ENCODE measurements around the gene PAK3.

The PAK3 gene

GRCh38 chrX:111119341-111119740, 23.4 kb downstream of the PAK3 start:
- Histone ChIP-seq H3K9me3 (ENCODE audit: insufficient read depth, low read length) (no peaks in the 10 kb centered on the region), H3K4me3 (ENCODE audit: low read length) (no peak overlapping the region), H4K20me1 (ENCODE audit: insufficient read depth, low read length) (no peaks in the 10 kb centered on the region), H3K36me3 (replicated peaks; ENCODE audit: low read depth, low read length) (no peaks in the 10 kb centered on the region), H3K4me1 (ENCODE audit: low read length) (peaks cover 20% of the 10 kb centered on the region), H3K4me2 (ENCODE audit: low read length) (no peak overlapping the region), H3K79me2 (ENCODE audit: low read length) (no peaks in the 10 kb centered on the region), H3K27ac (ENCODE audit: low read length) (no peak overlapping the region), H3K27me3 (ENCODE audit: low read depth, low read length) (no peaks in the 10 kb centered on the region), H3K9ac (ENCODE audit: low read length) (no peak overlapping the region), H2AFZ (ENCODE audit: low read depth, low read length) (no peak overlapping the region)
- TF ChIP-seq CTCF (IDR thresholded peaks at IDR 0.05; ENCODE audit: low read depth, low read length) (no peak), EZH2phosphoT487 (IDR thresholded peaks at IDR 0.05; ENCODE audit: low read depth) (no peak)

DNA sequence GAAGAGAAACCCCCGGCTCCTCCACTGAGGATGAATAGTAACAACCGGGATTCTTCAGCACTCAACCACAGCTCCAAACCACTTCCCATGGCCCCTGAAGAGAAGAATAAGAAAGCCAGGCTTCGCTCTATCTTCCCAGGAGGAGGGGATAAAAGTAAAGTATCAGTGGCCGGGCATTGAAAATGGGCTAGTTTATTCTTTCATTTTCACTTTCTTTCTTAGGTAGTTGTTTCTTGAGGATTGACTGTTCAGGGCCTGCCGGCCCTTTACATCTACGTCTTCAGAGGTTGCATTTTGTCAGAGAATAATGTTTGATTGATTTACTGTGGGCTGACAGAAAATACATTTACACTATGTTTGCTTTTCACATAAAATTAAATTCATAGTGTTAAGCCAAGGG, 27.1 kb downstream of the PAK3 start:
- Histone ChIP-seq H3K4me1 (ENCODE audit: low read length) (peaks cover 18% of the 10 kb centered on the region), H3K27ac (ENCODE audit: low read length) (no peak overlapping the region), H3K79me2 (ENCODE audit: low read length) (no peaks in the 10 kb centered on the region), H3K36me3 (replicated peaks; ENCODE audit: low read depth, low read length) (no peaks in the 10 kb centered on the region), H3K4me3 (ENCODE audit: low read length) (peak overlapping the region; percentile 77), H2AFZ (ENCODE audit: low read depth, low read length) (peak overlapping the region; percentile 98), H4K20me1 (ENCODE audit: insufficient read depth, low read length) (no peaks in the 10 kb centered on the region), H3K9me3 (ENCODE audit: insufficient read depth, low read length) (no peaks in the 10 kb centered on the region), H3K4me2 (ENCODE audit: low read length) (peak overlapping the region; percentile 74), H3K9ac (ENCODE audit: low read length) (peak overlapping the region; percentile 61), H3K27me3 (ENCODE audit: low read depth, low read length) (no peaks in the 10 kb centered on the region)
- no peak for TF ChIP-seq CTCF (IDR thresholded peaks at IDR 0.05; ENCODE audit: low read depth, low read length)
- no peak for TF ChIP-seq EZH2phosphoT487 (IDR thresholded peaks at IDR 0.05; ENCODE audit: low read depth)

- no peaks in the 10 kb centered on the region for H3K79me2 ChIP-seq (ENCODE audit: low read length)
- H3K4me2 ChIP-seq (ENCODE audit: low read length) = peak overlapping the region; percentile 74
- no peaks in the 10 kb centered on the region for H3K27me3 ChIP-seq (ENCODE audit: low read depth, low read length)
- no peak overlapping the region for H3K27ac ChIP-seq (ENCODE audit: low read length)
- no peak for TF ChIP-seq EZH2phosphoT487 (IDR thresholded peaks at IDR 0.05; ENCODE audit: low read depth)
- no peak for TF ChIP-seq CTCF (IDR thresholded peaks at IDR 0.05; ENCODE audit: low read depth, low read length)
- H3K4me1 ChIP-seq (ENCODE audit: low read length) = peaks cover 18% of the 10 kb centered on the region
- H3K9ac ChIP-seq (ENCODE audit: low read length) = peak overlapping the region; percentile 61
- no peaks in the 10 kb centered on the region for H3K36me3 ChIP-seq (replicated peaks; ENCODE audit: low read depth, low read length)
- no peaks in the 10 kb centered on the region for H4K20me1 ChIP-seq (ENCODE audit: insufficient read depth, low read length)
- H3K9me3 ChIP-seq (ENCODE audit: insufficient read depth, low read length) = no peaks in the 10 kb centered on the region
- peak overlapping the region; percentile 77 for H3K4me3 ChIP-seq (ENCODE audit: low read length)
- peak overlapping the region; percentile 98 for H2AFZ ChIP-seq (ENCODE audit: low read depth, low read length)
Measured at GRCh38 chrX:111123606-111124179, 27.7 kb downstream of the PAK3 start.

DNA sequence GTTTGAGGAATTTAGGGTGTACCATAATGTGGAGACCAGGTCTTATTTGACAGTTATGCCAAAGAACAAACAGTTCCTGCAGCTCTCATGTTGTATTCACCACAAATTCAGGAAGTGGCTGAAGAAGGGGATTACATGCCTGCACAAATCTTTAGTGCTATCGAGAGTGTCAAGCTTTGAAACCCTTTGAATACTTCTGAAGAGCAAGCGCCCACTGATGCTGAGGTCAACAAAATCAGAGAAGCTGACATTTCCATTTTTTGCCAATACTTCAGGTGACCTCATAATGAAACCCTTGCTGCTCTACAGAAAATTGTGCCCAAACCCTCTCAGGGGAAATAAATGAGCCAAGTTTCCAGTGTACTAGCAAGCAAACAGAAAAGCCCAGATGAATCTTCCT, 28.4 kb downstream of the PAK3 start:
- H4K20me1 ChIP-seq (ENCODE audit: insufficient read depth, low read length) = no peaks in the 10 kb centered on the region
- TF ChIP-seq CTCF (IDR thresholded peaks at IDR 0.05; ENCODE audit: low read depth, low read length) = no peak
- TF ChIP-seq EZH2phosphoT487 (IDR thresholded peaks at IDR 0.05; ENCODE audit: low read depth) = no peak
- H3K9me3 ChIP-seq (ENCODE audit: insufficient read depth, low read length) = no peaks in the 10 kb centered on the region
- peaks cover 18% of the 10 kb centered on the region for H3K4me1 ChIP-seq (ENCODE audit: low read length)
- peak overlapping the region; percentile 9; the same call in 1 of the 2 replicates for H3K4me2 ChIP-seq (ENCODE audit: low read length)
- no peaks in the 10 kb centered on the region for H3K27me3 ChIP-seq (ENCODE audit: low read depth, low read length)
- no peak overlapping the region for H3K4me3 ChIP-seq (ENCODE audit: low read length)
- H3K9ac ChIP-seq (ENCODE audit: low read length) = no peak overlapping the region
- H3K79me2 ChIP-seq (ENCODE audit: low read length) = no peaks in the 10 kb centered on the region
- H3K27ac ChIP-seq (ENCODE audit: low read length) = no peak overlapping the region
- no peak overlapping the region for H2AFZ ChIP-seq (ENCODE audit: low read depth, low read length)
- H3K36me3 ChIP-seq (replicated peaks; ENCODE audit: low read depth, low read length) = no peaks in the 10 kb centered on the region

Data from OCI-LY3 (cell line).